HepG2 (cell line): ENCODE measurements around the gene CACNA1G. TPM values are rescaled to one million over a fixed set of nuclear protein-coding genes. Genes with fewer than 3 reads are reported as not detected.

Experiments
- ADNP ChIP-seq: sonication (generic); formaldehyde crosslinking; IDR thresholded peaks from 2 replicates; pipeline ENCODE4 v1.4.0; 2020; ENCODE audit warnings: missing genetic modification reagents
- ARNT ChIP-seq: fragments of 450-650 bp; IDR thresholded peaks from 2 replicates; pipeline ENCODE4 v1.6.1; 2017
- ETV5 ChIP-seq: IDR thresholded peaks from 2 replicates; pipeline ENCODE4 v1.6.1; 2018; ENCODE audit warnings: missing biosample characterization, missing genetic modification reagents, inconsistent platforms, borderline replicate concordance
- FOXA3 ChIP-seq: IDR thresholded peaks from 2 replicates; pipeline ENCODE4 v1.6.1; 2016; ENCODE audit warnings: missing genetic modification reagents, missing compliant biosample characterization
- GTF2F1 ChIP-seq: fragments of 150-350 bp; IDR thresholded peaks from 2 replicates; pipeline ENCODE4 v1.6.1; 2014; ENCODE audit warnings: low read length
- HDAC1 ChIP-seq: sonication (generic); formaldehyde crosslinking; IDR thresholded peaks from 2 replicates; pipeline ENCODE4 v1.5.1; 2020; ENCODE audit warnings: mild to moderate bottlenecking, missing genetic modification reagents
- HES4 ChIP-seq: sonication (generic); formaldehyde crosslinking; IDR thresholded peaks from 2 replicates; pipeline ENCODE4 v1.9.0; 2021; ENCODE audit warnings: mild to moderate bottlenecking, missing genetic modification reagents, borderline replicate concordance
- KAT8 ChIP-seq: IDR thresholded peaks from 2 replicates; pipeline ENCODE4 v1.6.1; 2016; ENCODE audit warnings: missing genetic modification reagents, missing compliant biosample characterization
- MAFF ChIP-seq: IDR thresholded peaks from 2 replicates; pipeline ENCODE4 v1.6.1; 2011; ENCODE audit warnings: low read depth, low read length, improper control_type of control experiment
- MED1 ChIP-seq: sonication (generic); formaldehyde crosslinking; IDR thresholded peaks from 2 replicates; pipeline ENCODE4 v1.4.0; 2020; ENCODE audit warnings: missing genetic modification reagents
- NR2F2 ChIP-seq: IDR thresholded peaks from 2 replicates; pipeline ENCODE4 v1.6.1; 2012; ENCODE audit warnings: low read depth, inconsistent platforms, borderline replicate concordance
- ONECUT2 ChIP-seq: sonication (generic); formaldehyde crosslinking; IDR thresholded peaks from 2 replicates; pipeline ENCODE4 v1.4.0; 2020; ENCODE audit warnings: missing genetic modification reagents
- YEATS2 ChIP-seq: sonication (generic); formaldehyde crosslinking; IDR thresholded peaks from 2 replicates; pipeline ENCODE4 v1.4.0; 2020; ENCODE audit warnings: missing genetic modification reagents, borderline replicate concordance
- ZBTB21 ChIP-seq: sonication (generic); formaldehyde crosslinking; IDR thresholded peaks from 2 replicates; pipeline ENCODE4 v1.4.0; 2020; ENCODE audit warnings: missing genetic modification reagents
- ZFP90 ChIP-seq: sonication (generic); formaldehyde crosslinking; IDR thresholded peaks from 2 replicates; pipeline ENCODE4 v1.8.0; 2022; ENCODE audit warnings: missing genetic modification reagents, mild to moderate bottlenecking, inconsistent platforms, borderline replicate concordance
- ZNF282 ChIP-seq: fragments of 450-650 bp; IDR thresholded peaks from 2 replicates; pipeline ENCODE4 v1.6.1; 2018; ENCODE audit not compliant: partially characterized antibody
- ZNF772 ChIP-seq: sonication (generic); formaldehyde crosslinking; IDR thresholded peaks from 2 replicates; pipeline ENCODE4 v1.5.0; 2020; ENCODE audit warnings: mild to moderate bottlenecking, missing genetic modification reagents
- ZNF788 ChIP-seq: sonication (generic); formaldehyde crosslinking; IDR thresholded peaks from 2 replicates; pipeline ENCODE4 v1.5.0; 2020; ENCODE audit warnings: mild to moderate bottlenecking, missing genetic modification reagents, borderline replicate concordance
- polyA plus RNA-seq, 8 experiments: library from polyadenylated mRNA; depleted of rRNA in 3 of 8; stranded (reverse) in 7 of 8; unstranded in 1 of 8; fragments of >200 nt; fragmentation: Illumina TruSeq in 4 of 8; extraction: Trizol in 4 of 8; gene quantifications; 2 replicates each; pipeline versions ENCODE4 v1.2.1 to v1.2.3, GENCODE V29; 2011 to 2016; ENCODE audit warnings: low read depth in 4 of 8, missing spikeins in 1 of 8, mixed read lengths in 1 of 8; ENCODE audit not compliant: insufficient read depth in 1 of 8
- total RNA-seq, 5 experiments: library from RNA; depleted of rRNA; stranded (reverse); fragments of >200 nt; fragmentation: Illumina TruSeq; extraction: Trizol; gene quantifications; 2 replicates each; pipeline ENCODE4 v1.2.3, GENCODE V29; 2016; ENCODE audit warnings: low read depth in 1 of 5
- TF ChIP-seq, protein P1 (sequence below): sonication (generic); formaldehyde crosslinking; IDR thresholded peaks from 2 replicates; pipeline ENCODE4 v1.8.1; 2022; ENCODE audit warnings: mild to moderate bottlenecking, missing genetic modification reagents
- TF ChIP-seq, protein P2 (sequence below): sonication (generic); formaldehyde crosslinking; IDR thresholded peaks from 2 replicates; pipeline ENCODE4 v1.4.0; 2020; ENCODE audit warnings: missing genetic modification reagents, borderline replicate concordance
- TF ChIP-seq, protein P3 (sequence below): sonication (generic); formaldehyde crosslinking; IDR thresholded peaks from 2 replicates; pipeline ENCODE4 v1.5.1; 2020; ENCODE audit warnings: missing genetic modification reagents, mild to moderate bottlenecking, borderline replicate concordance

The CACNA1G gene
- total and polyA plus RNA-seq, 2 of the 13 experiments (the other 11 are each of a cell fraction or from before 2014, with no cell fraction given): 0.02 TPM; not detected in 1

DNA sequence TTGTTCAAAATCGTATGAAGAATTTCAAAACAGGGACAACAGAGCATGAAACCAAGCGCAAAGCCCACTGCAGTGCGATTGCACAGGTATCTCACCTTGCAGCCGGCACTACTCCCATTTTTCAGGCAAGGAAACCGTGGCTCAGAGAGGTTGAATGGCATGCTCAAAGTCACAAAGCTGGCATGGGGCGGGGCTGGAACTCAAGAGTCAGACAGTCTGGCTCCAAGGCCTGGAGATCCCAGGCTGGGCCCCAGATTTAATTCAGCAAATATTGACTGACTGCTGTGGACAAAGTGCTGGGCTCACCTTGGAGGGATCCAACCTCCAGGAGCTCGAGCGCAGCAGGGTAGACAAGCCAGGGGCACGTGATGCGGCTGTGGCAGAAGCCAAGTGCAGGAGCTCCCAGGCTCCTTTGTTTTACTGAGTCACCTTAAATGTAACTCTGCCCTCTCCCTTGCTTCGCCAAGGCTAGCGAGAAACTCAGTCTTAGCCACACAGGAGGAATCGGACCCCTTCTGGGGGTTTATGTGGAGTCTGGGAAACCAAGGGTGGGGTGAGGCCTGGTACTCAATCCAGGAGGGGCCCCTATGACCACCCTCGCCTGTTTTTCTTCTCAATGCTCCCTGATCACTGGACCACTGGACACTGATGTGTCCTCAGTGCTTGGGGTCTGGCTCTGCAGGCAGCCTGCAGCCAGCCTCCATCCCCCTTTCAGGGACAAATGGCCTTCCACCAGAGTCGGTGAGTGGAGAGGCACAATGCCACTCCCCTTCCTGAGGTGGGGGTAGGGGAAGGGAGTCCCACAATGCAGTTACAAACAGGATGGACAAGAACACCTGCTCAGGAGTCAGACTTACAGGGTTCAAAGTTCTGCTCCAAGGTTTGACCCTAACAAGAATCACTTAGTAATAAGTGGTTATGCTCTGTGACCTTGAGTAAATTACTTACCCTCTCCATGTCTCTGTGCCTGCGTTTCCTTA lies 17.4 kb upstream of the CACNA1G start (continued):
- TF ChIP-seq ZFP90 (CRISPR knock-in tag): peak; percentile 81
- peak; percentile 95 for TF ChIP-seq FOXA3 (CRISPR knock-in tag)
- no peak for TF ChIP-seq ZNF282
- TF ChIP-seq ZNF788 (CRISPR knock-in tag): peak; percentile 80; the same call in 1 of the 2 replicates
- TF ChIP-seq, protein P1, sequence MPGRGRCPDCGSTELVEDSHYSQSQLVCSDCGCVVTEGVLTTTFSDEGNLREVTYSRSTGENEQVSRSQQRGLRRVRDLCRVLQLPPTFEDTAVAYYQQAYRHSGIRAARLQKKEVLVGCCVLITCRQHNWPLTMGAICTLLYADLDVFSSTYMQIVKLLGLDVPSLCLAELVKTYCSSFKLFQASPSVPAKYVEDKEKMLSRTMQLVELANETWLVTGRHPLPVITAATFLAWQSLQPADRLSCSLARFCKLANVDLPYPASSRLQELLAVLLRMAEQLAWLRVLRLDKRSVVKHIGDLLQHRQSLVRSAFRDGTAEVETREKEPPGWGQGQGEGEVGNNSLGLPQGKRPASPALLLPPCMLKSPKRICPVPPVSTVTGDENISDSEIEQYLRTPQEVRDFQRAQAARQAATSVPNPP (CRISPR knock-in tag): peak; percentile 77; the same call in 1 of the 2 replicates
- TF ChIP-seq ONECUT2: peak; percentile 79; the same call in 1 of the 2 replicates
- TF ChIP-seq ADNP (CRISPR knock-in tag): peak; percentile 91; the same call in 1 of the 2 replicates
- no peak for TF ChIP-seq GTF2F1
- TF ChIP-seq YEATS2: peak; percentile 31; the same call in 1 of the 2 replicates
- TF ChIP-seq KAT8 (CRISPR knock-in tag): peak; percentile 46
- no peak for TF ChIP-seq HES4
- peak; percentile 88 for TF ChIP-seq MED1 (CRISPR knock-in tag)
- TF ChIP-seq ETV5 (CRISPR knock-in tag): peak; percentile 43; the same call in 1 of the 2 replicates
- TF ChIP-seq ZNF772 (CRISPR knock-in tag): peak; percentile 81; the same call in 1 of the 2 replicates
- TF ChIP-seq MAFF: no peak
- TF ChIP-seq, protein P2, sequence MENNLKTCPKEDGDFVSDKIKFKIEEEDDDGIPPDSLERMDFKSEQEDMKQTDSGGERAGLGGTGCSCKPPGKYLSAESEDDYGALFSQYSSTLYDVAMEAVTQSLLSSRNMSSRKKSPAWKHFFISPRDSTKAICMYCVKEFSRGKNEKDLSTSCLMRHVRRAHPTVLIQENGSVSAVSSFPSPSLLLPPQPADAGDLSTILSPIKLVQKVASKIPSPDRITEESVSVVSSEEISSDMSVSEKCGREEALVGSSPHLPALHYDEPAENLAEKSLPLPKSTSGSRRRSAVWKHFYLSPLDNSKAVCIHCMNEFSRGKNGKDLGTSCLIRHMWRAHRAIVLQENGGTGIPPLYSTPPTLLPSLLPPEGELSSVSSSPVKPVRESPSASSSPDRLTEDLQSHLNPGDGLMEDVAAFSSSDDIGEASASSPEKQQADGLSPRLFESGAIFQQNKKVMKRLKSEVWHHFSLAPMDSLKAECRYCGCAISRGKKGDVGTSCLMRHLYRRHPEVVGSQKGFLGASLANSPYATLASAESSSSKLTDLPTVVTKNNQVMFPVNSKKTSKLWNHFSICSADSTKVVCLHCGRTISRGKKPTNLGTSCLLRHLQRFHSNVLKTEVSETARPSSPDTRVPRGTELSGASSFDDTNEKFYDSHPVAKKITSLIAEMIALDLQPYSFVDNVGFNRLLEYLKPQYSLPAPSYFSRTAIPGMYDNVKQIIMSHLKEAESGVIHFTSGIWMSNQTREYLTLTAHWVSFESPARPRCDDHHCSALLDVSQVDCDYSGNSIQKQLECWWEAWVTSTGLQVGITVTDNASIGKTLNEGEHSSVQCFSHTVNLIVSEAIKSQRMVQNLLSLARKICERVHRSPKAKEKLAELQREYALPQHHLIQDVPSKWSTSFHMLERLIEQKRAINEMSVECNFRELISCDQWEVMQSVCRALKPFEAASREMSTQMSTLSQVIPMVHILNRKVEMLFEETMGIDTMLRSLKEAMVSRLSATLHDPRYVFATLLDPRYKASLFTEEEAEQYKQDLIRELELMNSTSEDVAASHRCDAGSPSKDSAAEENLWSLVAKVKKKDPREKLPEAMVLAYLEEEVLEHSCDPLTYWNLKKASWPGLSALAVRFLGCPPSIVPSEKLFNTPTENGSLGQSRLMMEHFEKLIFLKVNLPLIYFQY (CRISPR knock-in tag): 0 out of 2 replicates have a peak, but pooled peaks have one; percentile 56
- no peak; the same call in 1 of the 2 replicates for TF ChIP-seq ZBTB21 (CRISPR knock-in tag)
- TF ChIP-seq ARNT: no peak
- peak; percentile 86 for TF ChIP-seq HDAC1 (CRISPR knock-in tag)
- TF ChIP-seq, protein P3, sequence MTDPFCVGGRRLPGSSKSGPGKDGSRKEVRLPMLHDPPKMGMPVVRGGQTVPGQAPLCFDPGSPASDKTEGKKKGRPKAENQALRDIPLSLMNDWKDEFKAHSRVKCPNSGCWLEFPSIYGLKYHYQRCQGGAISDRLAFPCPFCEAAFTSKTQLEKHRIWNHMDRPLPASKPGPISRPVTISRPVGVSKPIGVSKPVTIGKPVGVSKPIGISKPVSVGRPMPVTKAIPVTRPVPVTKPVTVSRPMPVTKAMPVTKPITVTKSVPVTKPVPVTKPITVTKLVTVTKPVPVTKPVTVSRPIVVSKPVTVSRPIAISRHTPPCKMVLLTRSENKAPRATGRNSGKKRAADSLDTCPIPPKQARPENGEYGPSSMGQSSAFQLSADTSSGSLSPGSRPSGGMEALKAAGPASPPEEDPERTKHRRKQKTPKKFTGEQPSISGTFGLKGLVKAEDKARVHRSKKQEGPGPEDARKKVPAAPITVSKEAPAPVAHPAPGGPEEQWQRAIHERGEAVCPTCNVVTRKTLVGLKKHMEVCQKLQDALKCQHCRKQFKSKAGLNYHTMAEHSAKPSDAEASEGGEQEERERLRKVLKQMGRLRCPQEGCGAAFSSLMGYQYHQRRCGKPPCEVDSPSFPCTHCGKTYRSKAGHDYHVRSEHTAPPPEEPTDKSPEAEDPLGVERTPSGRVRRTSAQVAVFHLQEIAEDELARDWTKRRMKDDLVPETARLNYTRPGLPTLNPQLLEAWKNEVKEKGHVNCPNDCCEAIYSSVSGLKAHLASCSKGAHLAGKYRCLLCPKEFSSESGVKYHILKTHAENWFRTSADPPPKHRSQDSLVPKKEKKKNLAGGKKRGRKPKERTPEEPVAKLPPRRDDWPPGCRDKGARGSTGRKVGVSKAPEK: peak; percentile 38; the same call in 1 of the 2 replicates
- TF ChIP-seq NR2F2: peak; percentile 36; the same call in 1 of the 2 replicates
